Kidney epithelial cell (primary cell): ENCODE results near the gene ARHGAP6. TPM values are rescaled to one million over a fixed set of nuclear protein-coding genes. Genes with fewer than 3 reads are reported as not detected.

Source experiments
- DNase-seq: peaks from one replicate; pipeline ENCODE4 v3.0.0-alpha.2; 2010; ENCODE audit warnings: low read depth
- H3K27me3 ChIP-seq: 2 replicates; pipeline ENCODE4 v1.6.0; 2011; ENCODE audit warnings: low read length; ENCODE audit not compliant: control insufficient read depth, insufficient read depth
- H3K36me3 ChIP-seq: 2 replicates; pipeline ENCODE4 v1.5.1; 2011; ENCODE audit warnings: low read length; ENCODE audit not compliant: control insufficient read depth, insufficient read depth
- H3K4me3 ChIP-seq: 2 replicates; pipeline ENCODE4 v1.5.1; 2011; ENCODE audit warnings: low read depth, mild to moderate bottlenecking, control low read depth, low read length
- CTCF ChIP-seq: IDR thresholded peaks from 2 replicates; pipeline ENCODE4 v1.5.1; 2011; ENCODE audit warnings: mild to moderate bottlenecking, moderate library complexity, low read length, control low read depth, inconsistent platforms; ENCODE audit not compliant: insufficient read depth, poor library complexity, severe bottlenecking
- total RNA-seq: library from RNA; depleted of rRNA; stranded (reverse); fragments of >200 nt; gene quantifications from 2 replicates; pipeline ENCODE4 v1.2.3, GENCODE V29; 2015

The ARHGAP6 gene
- total RNA-seq, 1 donor from 2014 or later, result 1.7 TPM

GRCh38 chrX:11375614-11376119 lies 290.1 kb downstream of the ARHGAP6 start:
- H3K4me3 ChIP-seq, result no peak overlapping the region
- H3K27me3 ChIP-seq, result no peaks in the 10 kb centered on the region
- no peak for TF ChIP-seq CTCF
- DNase-seq, result no peak
- H3K36me3 ChIP-seq, result no peaks in the 10 kb centered on the region

- no peak overlapping the region for H3K4me3 ChIP-seq
- no peaks in the 10 kb centered on the region for H3K27me3 ChIP-seq
- DNase-seq, result no peak
- no peak for TF ChIP-seq CTCF
- no peaks in the 10 kb centered on the region for H3K36me3 ChIP-seq
Measured at GRCh38 chrX:11374570-11374969, 291.1 kb downstream of the ARHGAP6 start.

- Histone ChIP-seq H3K36me3 (no peaks in the 10 kb centered on the region), H3K4me3 (no peak overlapping the region), H3K27me3 (no peaks in the 10 kb centered on the region)
- no peak for TF ChIP-seq CTCF
- DNase-seq, result no peak
Measured at GRCh38 chrX:11371106-11371505, 294.6 kb downstream of the ARHGAP6 start.

GRCh38 chrX:11367609-11368430 lies 297.9 kb downstream of the ARHGAP6 start:
- no peak for DNase-seq
- Histone ChIP-seq H3K36me3 (no peaks in the 10 kb centered on the region), H3K27me3 (no peaks in the 10 kb centered on the region), H3K4me3 (no peak overlapping the region)
- TF ChIP-seq CTCF, result no peak

- Histone ChIP-seq H3K27me3 (no peaks in the 10 kb centered on the region), H3K4me3 (no peak overlapping the region), H3K36me3 (no peaks in the 10 kb centered on the region)
- no peak for DNase-seq
- TF ChIP-seq CTCF, result no peak
Measured at GRCh38 chrX:11366998-11367595, 298.6 kb downstream of the ARHGAP6 start.
